ES-I3 (cell line): ENCODE measurements around the gene CCDC136.

Source experiments
- H3K36me3 ChIP-seq: 2 replicates; pipeline ENCODE4 v1.6.1; 2013; ENCODE audit warnings: mild to moderate bottlenecking, low read length, control low read depth, moderate library complexity; ENCODE audit not compliant: insufficient read depth
- H3K4me1 ChIP-seq: 2 replicates; pipeline ENCODE4 v1.6.1; 2013; ENCODE audit warnings: mild to moderate bottlenecking, control low read depth, low read length; ENCODE audit not compliant: insufficient read depth
- H3K9ac ChIP-seq: 2 replicates; pipeline ENCODE4 v1.6.1; 2013; ENCODE audit warnings: low read depth, mild to moderate bottlenecking, low read length, moderate library complexity
- H3K9me3 ChIP-seq: 2 replicates; pipeline ENCODE4 v1.6.1; 2013; ENCODE audit warnings: mild to moderate bottlenecking, low read length, moderate library complexity; ENCODE audit not compliant: control insufficient read depth, insufficient read depth

CCDC136 gene

GRCh38 chr7:128845987-128846386 lies 54.2 kb downstream of the CCDC136 start:
- H3K36me3 ChIP-seq: peaks cover 22% of the 10 kb centered on the region
- H3K9me3 ChIP-seq: no peaks in the 10 kb centered on the region
- no peak overlapping the region for H3K9ac ChIP-seq
- H3K4me1 ChIP-seq: no peaks in the 10 kb centered on the region

- H3K36me3 ChIP-seq: peaks cover 22% of the 10 kb centered on the region
- H3K9me3 ChIP-seq: no peaks in the 10 kb centered on the region
- H3K4me1 ChIP-seq: no peaks in the 10 kb centered on the region
- no peak overlapping the region for H3K9ac ChIP-seq
These were observed 55.1 kb downstream of the CCDC136 start for GRCh38 chr7:128846781-128847444.

- no peak overlapping the region for H3K9ac ChIP-seq
- no peaks in the 10 kb centered on the region for H3K4me1 ChIP-seq
- H3K9me3 ChIP-seq: no peaks in the 10 kb centered on the region
- H3K36me3 ChIP-seq: peaks cover 16% of the 10 kb centered on the region
These were observed 56.0 kb downstream of the CCDC136 start for GRCh38 chr7:128847721-128848211.

- Histone ChIP-seq H3K9ac (no peak overlapping the region), H3K9me3 (no peaks in the 10 kb centered on the region), H3K4me1 (no peaks in the 10 kb centered on the region), H3K36me3 (peaks cover 14% of the 10 kb centered on the region)
These were observed 56.8 kb downstream of the CCDC136 start for GRCh38 chr7:128848289-128849155.

GRCh38 chr7:128849156-128849515 lies 57.4 kb downstream of the CCDC136 start:
- H3K9me3 ChIP-seq: no peaks in the 10 kb centered on the region
- H3K36me3 ChIP-seq: peaks cover 12% of the 10 kb centered on the region
- H3K4me1 ChIP-seq: no peaks in the 10 kb centered on the region
- H3K9ac ChIP-seq: no peak overlapping the region

- Histone ChIP-seq H3K4me1 (no peaks in the 10 kb centered on the region), H3K9me3 (no peaks in the 10 kb centered on the region), H3K9ac (no peak overlapping the region), H3K36me3 (peaks cover 4% of the 10 kb centered on the region)
These were observed 58.2 kb downstream of the CCDC136 start for GRCh38 chr7:128849804-128850490.

GRCh38 chr7:128852537-128853254 lies 60.9 kb downstream of the CCDC136 start:
- Histone ChIP-seq H3K36me3 (peaks cover 4% of the 10 kb centered on the region), H3K9ac (no peak overlapping the region), H3K9me3 (no peaks in the 10 kb centered on the region), H3K4me1 (no peaks in the 10 kb centered on the region)

GRCh38 chr7:128853799-128854198 lies 62.0 kb downstream of the CCDC136 start:
- H3K36me3 ChIP-seq: peaks cover 4% of the 10 kb centered on the region

GRCh38 chr7:128854396-128854795 lies 62.6 kb downstream of the CCDC136 start:
- no peaks in the 10 kb centered on the region; the same call in 1 of the 2 replicates for H3K4me1 ChIP-seq
- no peak overlapping the region for H3K9ac ChIP-seq
- peaks cover 4% of the 10 kb centered on the region for H3K36me3 ChIP-seq
- no peaks in the 10 kb centered on the region for H3K9me3 ChIP-seq

More at GRCh38 chr7:128853799-128854198, 62.0 kb downstream of the CCDC136 start:
- Histone ChIP-seq H3K9ac (no peak overlapping the region), H3K4me1 (no peaks in the 10 kb centered on the region), H3K9me3 (no peaks in the 10 kb centered on the region)

GRCh38 chr7:128855559-128855958 lies 63.8 kb downstream of the CCDC136 start:
- H3K4me1 ChIP-seq: peaks cover 2% of the 10 kb centered on the region; the same call in 1 of the 2 replicates
- H3K9ac ChIP-seq: no peak overlapping the region
- peaks cover under 1% of the 10 kb centered on the region for H3K36me3 ChIP-seq
- H3K9me3 ChIP-seq: no peaks in the 10 kb centered on the region

GRCh38 chr7:128856001-128856718 lies 64.4 kb downstream of the CCDC136 start:
- no peaks in the 10 kb centered on the region; the same call in 1 of the 2 replicates for H3K36me3 ChIP-seq

GRCh38 chr7:128858380-128859231 lies 66.8 kb downstream of the CCDC136 start:
- no peaks in the 10 kb centered on the region; the same call in 1 of the 2 replicates for H3K36me3 ChIP-seq
- no peaks in the 10 kb centered on the region for H3K9me3 ChIP-seq
- no peak overlapping the region for H3K9ac ChIP-seq
- H3K4me1 ChIP-seq: peaks cover 6% of the 10 kb centered on the region

More at GRCh38 chr7:128856001-128856718, 64.4 kb downstream of the CCDC136 start:
- Histone ChIP-seq H3K9ac (no peak overlapping the region), H3K4me1 (peaks cover 6% of the 10 kb centered on the region), H3K9me3 (no peaks in the 10 kb centered on the region)
